A549 (cell line): ENCODE data around the gene NRXN3. TPM values are rescaled to one million over a fixed set of nuclear protein-coding genes. Genes with fewer than 3 reads are reported as not detected.

ENCODE experiments used
- ATAC-seq, 2 experiments: fragments of 200-7000 bp in 1 of 2; fragments of >200 bp in 1 of 2; cut with Nextera tagmentation in 1 of 2; cut with Tn5 transposase in 1 of 2; 3 replicates each; pipeline versions ENCODE4 v1.8.0 to v1.9.1; 2018 to 2020; ENCODE audit warnings: mild to moderate bottlenecking in 1 of 2, moderate library complexity in 1 of 2
- CTCF ChIA-PET: fragments of 300-600 bp; sonication (Branson Sonifier 250); formaldehyde crosslinking; extraction: SDS; loops from one replicate; lab custom pipeline; 2021; ENCODE audit warnings: antibody characterized with exemption, inconsistent platforms; lab: Yijun Ruan, JAX
- POLR2A ChIA-PET: fragments of 350-600 bp; formaldehyde crosslinking; extraction: SDS; loops from one replicate; lab custom pipeline; 2021; ENCODE audit warnings: antibody characterized with exemption, inconsistent platforms; lab: Yijun Ruan, JAX
- DNase-seq, 2 experiments: peaks; one replicate each; pipeline versions ENCODE4 v3.0.0 to v3.0.0-alpha.2; 2011 to 2016; ENCODE audit warnings: low read depth in 1 of 2, low spot score in 1 of 2
- FAIRE-seq: peaks from 2 replicates; lab custom pipeline; 2011; peaks lifted over from hg19 to GRCh38; lab: Jason Lieb, UNC
- H3K27ac ChIP-seq, 2 experiments: fragments of >200 bp; sonication (Bioruptor Twin); formaldehyde crosslinking; 3 replicates each; pipeline ENCODE4 v1.5.1; 2016 to 2017
- H3K4me1 ChIP-seq: fragments of >200 bp; sonication (Bioruptor Twin); formaldehyde crosslinking; 3 replicates; pipeline ENCODE4 v1.6.1; 2016
- H3K4me2 ChIP-seq: fragments of >200 bp; sonication (Bioruptor Twin); formaldehyde crosslinking; 3 replicates; pipeline ENCODE4 v1.6.1; 2016
- H3K4me3 ChIP-seq: fragments of >200 bp; sonication (Bioruptor Twin); formaldehyde crosslinking; 3 replicates; pipeline ENCODE4 v1.5.1; 2016
- H3K9me3 ChIP-seq: fragments of >200 bp; sonication (Bioruptor Twin); formaldehyde crosslinking; 3 replicates; pipeline ENCODE4 v1.6.1; 2016
- ATOH8 ChIP-seq: fragments of 250-450 bp; sonication (Bioruptor Pico); IDR thresholded peaks from 2 replicates; pipeline ENCODE4 v1.5.0; 2020; ENCODE audit warnings: low read depth, mild to moderate bottlenecking, moderate library complexity
- BHLHE40 ChIP-seq: IDR thresholded peaks from 2 replicates; pipeline ENCODE4 v1.6.1; 2012; ENCODE audit warnings: low read depth, low read length, inconsistent platforms
- CBX2 ChIP-seq: fragments of 200-600 bp; sonication (generic); IDR thresholded peaks from 2 replicates; pipeline ENCODE4 v1.6.1; 2016; ENCODE audit warnings: low read depth, mild to moderate bottlenecking, borderline replicate concordance
- CHD2 ChIP-seq: fragments of 150-350 bp; IDR thresholded peaks from 2 replicates; pipeline ENCODE4 v1.6.1; 2014; ENCODE audit warnings: low read length; ENCODE audit not compliant: partially characterized antibody
- EHF ChIP-seq: fragments of 250-450 bp; sonication (Bioruptor Pico); IDR thresholded peaks from 2 replicates; pipeline ENCODE4 v1.5.0; 2020; ENCODE audit warnings: mild to moderate bottlenecking
- EHMT2 ChIP-seq: fragments of 200-600 bp; sonication (generic); IDR thresholded peaks from 2 replicates; pipeline ENCODE4 v1.6.1; 2016; ENCODE audit warnings: antibody characterized with exemption, low read depth, mild to moderate bottlenecking, moderate library complexity
- EP300 ChIP-seq, 2 experiments: fragments of >200 bp; sonication (Bioruptor Twin); formaldehyde crosslinking; IDR thresholded peaks; 2 replicates in 1 of 2; 3 replicates in 1 of 2; pipeline ENCODE4 v1.6.1; 2016 to 2017
- ESRRA ChIP-seq: fragments of 150-350 bp; IDR thresholded peaks from 2 replicates; pipeline ENCODE4 v1.6.1; 2014; ENCODE audit warnings: mild to moderate bottlenecking, low read length, borderline replicate concordance
- FOSB ChIP-seq: fragments of 250-450 bp; sonication (Bioruptor Pico); IDR thresholded peaks from 2 replicates; pipeline ENCODE4 v1.5.0; 2020; ENCODE audit warnings: mild to moderate bottlenecking, moderate library complexity
- FOXS1 ChIP-seq: fragments of 250-450 bp; sonication (Bioruptor Pico); IDR thresholded peaks from 2 replicates; pipeline ENCODE4 v1.5.0; 2020; ENCODE audit warnings: mild to moderate bottlenecking, moderate library complexity
- HES2 ChIP-seq: fragments of >200 bp; sonication (Bioruptor Twin); formaldehyde crosslinking; IDR thresholded peaks from 2 replicates; pipeline ENCODE4 v1.6.1; 2016
- HOXA7 ChIP-seq: fragments of 250-450 bp; sonication (Bioruptor Pico); IDR thresholded peaks from 2 replicates; pipeline ENCODE4 v1.5.0; 2020; ENCODE audit warnings: mild to moderate bottlenecking, moderate library complexity
- JUN ChIP-seq, 2 experiments: fragments of >200 bp; sonication (Bioruptor Twin); formaldehyde crosslinking; IDR thresholded peaks; 2 replicates in 1 of 2; 3 replicates in 1 of 2; pipeline ENCODE4 v1.6.1; 2016 to 2017
- MAFK ChIP-seq: fragments of 450-650 bp; IDR thresholded peaks from 2 replicates; pipeline ENCODE4 v1.6.1; 2014; ENCODE audit not compliant: partially characterized antibody
- NPAS2 ChIP-seq: fragments of 250-450 bp; sonication (Bioruptor Pico); IDR thresholded peaks from 2 replicates; pipeline ENCODE4 v1.8.0; 2022; ENCODE audit warnings: mild to moderate bottlenecking, moderate library complexity, borderline replicate concordance
- NR3C1 ChIP-seq: fragments of >200 bp; sonication (Bioruptor Twin); formaldehyde crosslinking; IDR thresholded peaks from 3 replicates; pipeline ENCODE4 v1.6.1; 2017
- POLR2A ChIP-seq: IDR thresholded peaks from 2 replicates; pipeline ENCODE4 v1.6.1; 2012; ENCODE audit warnings: mild to moderate bottlenecking, low read length
- POLR2AphosphoS2 ChIP-seq: conservative IDR thresholded peaks from 2 replicates; pipeline ENCODE4 v1.6.1; 2012; ENCODE audit warnings: low read length, improper control_type of control experiment, inconsistent platforms
- RARB ChIP-seq: fragments of 250-450 bp; sonication (Bioruptor Pico); IDR thresholded peaks from 2 replicates; pipeline ENCODE4 v1.8.0; 2021; ENCODE audit warnings: mild to moderate bottlenecking, moderate library complexity
- RCOR1 ChIP-seq: fragments of 150-350 bp; IDR thresholded peaks from 2 replicates; pipeline ENCODE4 v1.6.1; 2014; ENCODE audit warnings: antibody characterized with exemption, low read length, low read depth
- REST ChIP-seq: fragments of 200-600 bp; sonication (generic); IDR thresholded peaks from 2 replicates; pipeline ENCODE4 v1.6.1; 2016; ENCODE audit warnings: antibody characterized with exemption, mild to moderate bottlenecking, moderate library complexity
- RFX5 ChIP-seq: fragments of 450-650 bp; IDR thresholded peaks from 2 replicates; pipeline ENCODE4 v1.7.1; 2014; ENCODE audit warnings: antibody characterized with exemption, mild to moderate bottlenecking, moderate library complexity
- RNF2 ChIP-seq: fragments of 200-600 bp; sonication (generic); IDR thresholded peaks from 2 replicates; pipeline ENCODE4 v1.6.1; 2016; ENCODE audit warnings: low read depth, mild to moderate bottlenecking, antibody characterized with exemption, moderate library complexity, borderline replicate concordance
- SREBF2 ChIP-seq: fragments of 450-650 bp; IDR thresholded peaks from 2 replicates; pipeline ENCODE4 v1.6.1; 2014; ENCODE audit warnings: mild to moderate bottlenecking, moderate library complexity
- TFCP2L1 ChIP-seq: fragments of 250-450 bp; sonication (Bioruptor Pico); IDR thresholded peaks from 2 replicates; pipeline ENCODE4 v1.5.0; 2021; ENCODE audit warnings: mild to moderate bottlenecking
- TP53 ChIP-seq: fragments of 250-450 bp; sonication (Bioruptor Pico); IDR thresholded peaks from 2 replicates; pipeline ENCODE4 v1.5.0; 2021; ENCODE audit warnings: mild to moderate bottlenecking, moderate library complexity
- USF2 ChIP-seq: fragments of 450-650 bp; IDR thresholded peaks from 2 replicates; pipeline ENCODE4 v1.6.1; 2014; ENCODE audit warnings: antibody characterized with exemption
- ZFP36 ChIP-seq: fragments of 450-650 bp; IDR thresholded peaks from 2 replicates; pipeline ENCODE4 v1.6.1; 2014; ENCODE audit warnings: borderline replicate concordance; ENCODE audit not compliant: partially characterized antibody
- ZNF302 ChIP-seq: fragments of 250-450 bp; sonication (Bioruptor Pico); IDR thresholded peaks from 2 replicates; pipeline ENCODE4 v1.9.0; 2021; ENCODE audit warnings: inconsistent platforms, mild to moderate bottlenecking, moderate library complexity
- WGBS: methylation state at CpG from one replicate; pipeline ENCODE4 v1.1.6; 2017; ENCODE audit errors: missing lambda C conversion rate; 5-methylcytosine and 5-hydroxymethylcytosine counted together
- polyA plus RNA-seq, 4 experiments: library from polyadenylated mRNA; depleted of rRNA in 3 of 4; stranded (reverse); fragments of >200 nt; fragmentation: RNase III in 1 of 4; extraction: RNeasy Plus Mini Kit Qiagen cat#74134 plus additional on column Dnase treatment in 1 of 4; gene quantifications; 2 replicates in 3 of 4; 3 replicates in 1 of 4; pipeline ENCODE4 v1.2.3, GENCODE V29; 2011 to 2017

The NRXN3 gene
- polyA plus RNA-seq, 2 of the 4 experiments (the other 2 are of a cell fraction): 0.62 to 2.3 TPM

- no peak overlapping the region for H3K4me2 ChIP-seq
- H3K4me3 ChIP-seq: no peak overlapping the region
- POLR2A ChIA-PET: no interaction called here
- H3K27ac ChIP-seq: no peak overlapping the region
- H3K9me3 ChIP-seq: no peaks in the 10 kb centered on the region
- no peak for TF ChIP-seq ATOH8 (CRISPR knock-in tag)
- TF ChIP-seq USF2: no peak
- TF ChIP-seq ESRRA: no peak
- no peak for TF ChIP-seq TFCP2L1 (CRISPR knock-in tag)
- TF ChIP-seq EHF (CRISPR knock-in tag): no peak
- no peak for TF ChIP-seq ZNF302 (CRISPR knock-in tag)
- no peak for TF ChIP-seq EP300 (IDR thresholded peaks at IDR 0.05)
- TF ChIP-seq, all 56 proteins: peak for 0
- CTCF ChIA-PET: no interaction called here
- H3K4me1 ChIP-seq: no peaks in the 10 kb centered on the region
- FAIRE-seq (no peak), ATAC-seq (no peak), DNase-seq (no peak)
- WGBS: 72% methylated on average over 5 of the region's 5 CpGs
Observed at GRCh38 chr14:79567306-79567705, 1397.1 kb downstream of the NRXN3 start.

- POLR2A ChIA-PET: no interaction called here
- Histone ChIP-seq H3K4me3 (no peak overlapping the region), H3K27ac (no peak overlapping the region), H3K9me3 (no peaks in the 10 kb centered on the region)
- no peak for DNase-seq
- no peak for ATAC-seq
- TF ChIP-seq ZFP36 (no peak), RARB (CRISPR knock-in tag) (no peak), TP53 (CRISPR knock-in tag) (no peak), HES2 (no peak), FOSB (no peak)
- TF ChIP-seq, all 56 proteins: peak for 0
- no peak for FAIRE-seq
- no peaks in the 10 kb centered on the region for H3K4me1 ChIP-seq
- H3K4me2 ChIP-seq: no peak overlapping the region
- CTCF ChIA-PET: interaction anchor here (0.6 kb wide), 1 partner anchor 32 kb away, joined by 5 read pairs; no protein-coding TSS in a partner anchor
- 0% methylated on average over 1 of the region's 1 CpG for WGBS
Observed at GRCh38 chr14:79568594-79568993, 1398.4 kb downstream of the NRXN3 start.

GRCh38 chr14:79569072-79569471, 1398.9 kb downstream of the NRXN3 start:
- POLR2A ChIA-PET: no interaction called here
- Histone ChIP-seq H3K4me3 (no peak overlapping the region), H3K9me3 (no peaks in the 10 kb centered on the region), H3K4me1 (no peaks in the 10 kb centered on the region), H3K4me2 (no peak overlapping the region), H3K27ac (no peak overlapping the region)
- FAIRE-seq (no peak), DNase-seq (no peak), ATAC-seq (no peak)
- TF ChIP-seq USF2 (no peak), POLR2AphosphoS2 (no peak), FOXS1 (CRISPR knock-in tag) (no peak), JUN (IDR thresholded peaks at IDR 0.05) (no peak), EP300 (IDR thresholded peaks at IDR 0.05) (no peak), MAFK (no peak), BHLHE40 (no peak), EHMT2 (no peak), NPAS2 (no peak), RNF2 (no peak), HOXA7 (CRISPR knock-in tag) (no peak), ATOH8 (CRISPR knock-in tag) (no peak), CHD2 (no peak), RCOR1 (no peak), NR3C1 (no peak), REST (no peak), CBX2 (no peak), POLR2A (no peak), RFX5 (no peak), SREBF2 (no peak)
- CTCF ChIA-PET: no interaction called here
- 41% methylated on average over 2 of the region's 2 CpGs for WGBS
